ENCODE measurements around the gene ATP23. TPM values are rescaled to one million over a fixed set of nuclear protein-coding genes. Genes with fewer than 3 reads are reported as not detected.
A peak's percentile ranks its signal among the peaks of the same experiment; 100 is the strongest.

The ATP23 gene
- total RNA-seq, 1 donor from 2014 or later = 5.4 TPM

- Histone ChIP-seq H3K36me3 (no peaks in the 10 kb centered on the region), H3K9me3 (no peaks in the 10 kb centered on the region), H3K4me3 (peak overlapping the region; percentile 70), H3K4me1 (peaks cover 19% of the 10 kb centered on the region), H3K27ac (peak overlapping the region; percentile 85), H3K27me3 (ENCODE audit: low read depth) (no peaks in the 10 kb centered on the region)
- ATAC-seq (no peak), DNase-seq (no peak)
- intact Hi-C loops (cut with DNase I) = no loop called here
- no peak for TF ChIP-seq CTCF (IDR thresholded peaks at IDR 0.05)
These were observed 4.9 kb upstream of the ATP23 start for GRCh38 chr12:57936513-57936883.

GRCh38 chr12:57939291-57939690 is 2.1 kb upstream of the ATP23 start:
- H3K27me3 ChIP-seq (ENCODE audit: low read depth) = no peaks in the 10 kb centered on the region
- peaks cover 31% of the 10 kb centered on the region for H3K4me1 ChIP-seq
- TF ChIP-seq CTCF (IDR thresholded peaks at IDR 0.05) = no peak
- no peaks in the 10 kb centered on the region for H3K9me3 ChIP-seq
- H3K36me3 ChIP-seq = no peaks in the 10 kb centered on the region
- no peak for DNase-seq
- no peak overlapping the region for H3K27ac ChIP-seq
- intact Hi-C loops (cut with DNase I) = no loop called here
- H3K4me3 ChIP-seq = no peak overlapping the region
- no peak for ATAC-seq

GRCh38 chr12:57940052-57940914 is 1.1 kb upstream of the ATP23 start:
- H3K4me1 ChIP-seq = peaks cover 26% of the 10 kb centered on the region
- no peaks in the 10 kb centered on the region for H3K27me3 ChIP-seq (ENCODE audit: low read depth)
- peak overlapping the region; percentile 92 for H3K27ac ChIP-seq
- H3K36me3 ChIP-seq = no peaks in the 10 kb centered on the region
- H3K4me3 ChIP-seq = peak overlapping the region; percentile 74
- TF ChIP-seq CTCF (IDR thresholded peaks at IDR 0.05) = no peak
- DNase-seq (no peak), ATAC-seq (no peak)
- no peaks in the 10 kb centered on the region for H3K9me3 ChIP-seq
- intact Hi-C loops (cut with DNase I) = no loop called here

- DNase-seq = no peak
- ATAC-seq = no peak
- no peak for TF ChIP-seq CTCF (IDR thresholded peaks at IDR 0.05)
- no peaks in the 10 kb centered on the region for H3K36me3 ChIP-seq
- intact Hi-C loops (cut with DNase I) = no loop called here
- peaks cover 23% of the 10 kb centered on the region for H3K4me1 ChIP-seq
- H3K9me3 ChIP-seq = no peaks in the 10 kb centered on the region
- H3K4me3 ChIP-seq = peak overlapping the region; percentile 74
- H3K27ac ChIP-seq = peak overlapping the region; percentile 92
- H3K27me3 ChIP-seq (ENCODE audit: low read depth) = no peaks in the 10 kb centered on the region
These were observed 527 bp upstream of the ATP23 start for GRCh38 chr12:57940915-57941164.

GRCh38 chr12:57943438-57944080 is 2.2 kb downstream of the ATP23 start:
- no peaks in the 10 kb centered on the region for H3K9me3 ChIP-seq
- DNase-seq = no peak
- H3K4me3 ChIP-seq = no peak overlapping the region
- peaks cover 23% of the 10 kb centered on the region for H3K4me1 ChIP-seq
- H3K36me3 ChIP-seq = no peaks in the 10 kb centered on the region
- no peaks in the 10 kb centered on the region for H3K27me3 ChIP-seq (ENCODE audit: low read depth)
- no peak overlapping the region for H3K27ac ChIP-seq
- ATAC-seq = no peak
- TF ChIP-seq CTCF (IDR thresholded peaks at IDR 0.05) = no peak
- intact Hi-C loops (cut with DNase I) = no loop called here
